ENCODE results near the gene AJAP1. TPM values are rescaled to one million over a fixed set of nuclear protein-coding genes. Genes with fewer than 3 reads are reported as not detected.

Gene AJAP1
- total and polyA plus RNA-seq, 2 of the 8 experiments (the other 6 are each of a cell fraction or from before 2014, with no cell fraction given), result 1.9 to 6.2 TPM

- H3K36me3 ChIP-seq (ENCODE audit: control insufficient read depth in 2 of 4, insufficient read depth in 4 of 4, low read length in 3 of 4), result no peaks in the 10 kb centered on the region
- 92% methylated on average over 23 of the region's 26 CpGs; no CpG with 5 or more reads in 1 of the 2 experiments for WGBS, 2 experiments (ENCODE audit: extremely low coverage in 1 of 2, insufficient coverage in 1 of 2, insufficient read length in 1 of 2, insufficient replicate concordance in 2 of 2, low coverage in 1 of 2, low lambda C conversion rate in 2 of 2, missing lambda C conversion rate in 1 of 2)
- H2BK5ac ChIP-seq (ENCODE audit: low read depth, low read length), result no peak overlapping the region
- H2AK5ac ChIP-seq (ENCODE audit: low read depth, low read length), result no peak overlapping the region; the same call in 1 of the 2 replicates
- no peak overlapping the region for H3K18ac ChIP-seq (ENCODE audit: extremely low read depth, low read length)
- no peak overlapping the region for H2BK20ac ChIP-seq (ENCODE audit: low read length)
- no peak overlapping the region for H2AFZ ChIP-seq (ENCODE audit: low read length)
- H3K27ac ChIP-seq (ENCODE audit: low read depth, low read length), result no peak overlapping the region
- H4K91ac ChIP-seq (replicated peaks; ENCODE audit: insufficient read length, low read length), result no peak overlapping the region
- no peak overlapping the region for H3K23ac ChIP-seq (ENCODE audit: insufficient read length)
- no peaks in the 10 kb centered on the region for H3K23me2 ChIP-seq (ENCODE audit: low read depth, low read length)
- H3K9me3 ChIP-seq (ENCODE audit: insufficient read depth in 2 of 2, low read depth in 1 of 2, low read length in 1 of 2), result no peaks in the 10 kb centered on the region
- H3K4me3 ChIP-seq (ENCODE audit: extremely low read depth in 1 of 4, insufficient read depth in 2 of 4, low read depth in 3 of 4, low read length in 4 of 4), result no peak overlapping the region
- ChIA-PET CTCF (ENCODE audit: partially characterized antibody) (no interaction called here), POLR2A (ENCODE audit: partially characterized antibody) (no interaction called here)
- H3K4me1 ChIP-seq (replicated peaks in 1 of 4; ENCODE audit: control insufficient read depth in 3 of 4, insufficient read depth in 4 of 4, low read length in 3 of 4), result no peaks in the 10 kb centered on the region; a peak in 1 of 7 replicates
- H4K8ac ChIP-seq (ENCODE audit: extremely low read depth, insufficient read depth, low read length), result peak overlapping the region; percentile 35; the same call in 1 of the 2 replicates
- H3K4me2 ChIP-seq (ENCODE audit: insufficient read depth in 1 of 2, low read depth in 2 of 2, low read length in 2 of 2), result no peak overlapping the region
- no peaks in the 10 kb centered on the region for H3K79me2 ChIP-seq (ENCODE audit: control insufficient read depth in 1 of 2, insufficient read depth in 2 of 2, low read length in 2 of 2)
- no peak overlapping the region for H3K4ac ChIP-seq (replicated peaks; ENCODE audit: insufficient read length, low read depth, low read length)
- no peak overlapping the region for H2BK15ac ChIP-seq (ENCODE audit: low read length)
- FAIRE-seq (no peak), DNase-seq (ENCODE audit: low read depth in 1 of 2, low spot score in 2 of 2) (no peak)
- H3K9ac ChIP-seq (replicated peaks in 1 of 4; ENCODE audit: extremely low read depth in 1 of 4, low read depth in 3 of 4, low read length in 3 of 4), result no peak overlapping the region
- H4K20me1 ChIP-seq (replicated peaks in 1 of 2; ENCODE audit: control insufficient read depth in 1 of 2, insufficient read depth in 2 of 2, low read length in 2 of 2), result peaks cover 0 to 7% of the 10 kb centered on the region in 2 experiments
- H2BK120ac ChIP-seq (replicated peaks; ENCODE audit: low read depth, low read length), result no peak overlapping the region
- peaks cover 6% of the 10 kb centered on the region for H3K79me1 ChIP-seq (ENCODE audit: low read depth, low read length)
- no peak overlapping the region for H2BK12ac ChIP-seq (ENCODE audit: low read depth, low read length)
- H4K5ac ChIP-seq (ENCODE audit: insufficient read length, low read depth, low read length), result no peak overlapping the region
- no peak overlapping the region for H3K14ac ChIP-seq (ENCODE audit: insufficient read length)
- H3K27me3 ChIP-seq (replicated peaks in 1 of 4; ENCODE audit: control insufficient read depth in 3 of 4, extremely low read depth in 1 of 4, insufficient read depth in 3 of 4, low read length in 3 of 4), result no peaks in the 10 kb centered on the region
- no peak overlapping the region for H3K56ac ChIP-seq (replicated peaks; ENCODE audit: insufficient read length, low read depth, low read length)
- no peak for TF ChIP-seq ASH2L (IDR thresholded peaks at IDR 0.05; ENCODE audit: low read length)
- no peak for TF ChIP-seq BCL11A (IDR thresholded peaks at IDR 0.05; ENCODE audit: low read depth in 2 of 2, low read length in 2 of 2)
- no peak for TF ChIP-seq SIX5 (IDR thresholded peaks at IDR 0.05; ENCODE audit: low read depth, low read length)
- TF ChIP-seq GABPA (IDR thresholded peaks at IDR 0.05; ENCODE audit: borderline replicate concordance, insufficient read depth, low read length), result no peak
- no peak for TF ChIP-seq TEAD4 (IDR thresholded peaks at IDR 0.05; ENCODE audit: low read depth, low read length)
- no peak for TF ChIP-seq NRF1 (IDR thresholded peaks at IDR 0.05; ENCODE audit: low read depth, low read length)
- TF ChIP-seq SP2 (IDR thresholded peaks at IDR 0.05; ENCODE audit: low read length), result no peak
- TF ChIP-seq KDM1A (IDR thresholded peaks at IDR 0.05; ENCODE audit: borderline replicate concordance, low read length), result no peak
- TF ChIP-seq FOSL1 (IDR thresholded peaks at IDR 0.05; ENCODE audit: insufficient read depth, low read depth, low read length), result no peak
- TF ChIP-seq RXRA (IDR thresholded peaks at IDR 0.05; ENCODE audit: insufficient read depth, low read depth, low read length), result no peak
- TF ChIP-seq KDM4A (IDR thresholded peaks at IDR 0.05; ENCODE audit: low read depth, low read length, severe bottlenecking), result no peak
- TF ChIP-seq RBBP5 (IDR thresholded peaks at IDR 0.05; ENCODE audit: borderline replicate concordance, low read depth, low read length), result no peak
Measured at GRCh38 chr1:4691766-4692405, 37.5 kb downstream of the AJAP1 start.

Measured in H1 (cell line).